Left lung (tissue), 10 donors: ENCODE data around the gene ANKRD12. TPM values are rescaled to one million over a fixed set of nuclear protein-coding genes. Genes with fewer than 3 reads are reported as not detected.

Experiments used
- ATAC-seq: fragments of 200-7000 bp; cut with Tn5 transposase; one replicate; pipeline ENCODE4 v1.9.1; 2020; ENCODE audit warnings: moderate library complexity
- DNase-seq, 4 donors: peaks; one replicate each; pipeline ENCODE4 v3.0.0-alpha.2; 2013 to 2020
- H3K27ac ChIP-seq, 2 donors: fragments of 200-600 bp; sonication (generic) in 1 of 2; one replicate each; pipeline versions ENCODE4 v1.5.0 to v1.8.0; 2020 to 2021
- H3K27me3 ChIP-seq, 2 donors: fragments of 200-600 bp; sonication (generic) in 1 of 2; one replicate each; pipeline versions ENCODE4 v1.5.0 to v1.8.0; 2020 to 2021
- H3K36me3 ChIP-seq, 2 donors: fragments of 200-600 bp; sonication (generic) in 1 of 2; one replicate each; pipeline versions ENCODE4 v1.5.0 to v1.8.0; 2020 to 2021
- H3K4me1 ChIP-seq, 2 donors: fragments of 200-600 bp; one replicate each; pipeline ENCODE4 v1.8.0; 2021
- H3K4me3 ChIP-seq, 2 donors: fragments of 200-600 bp; sonication (generic) in 1 of 2; one replicate each; pipeline versions ENCODE4 v1.5.0 to v1.8.0; 2020 to 2021; ENCODE audit warnings: mild to moderate bottlenecking in 1 of 2
- H3K9me3 ChIP-seq, 2 donors: fragments of 200-600 bp; sonication (generic) in 1 of 2; one replicate each; pipeline versions ENCODE4 v1.5.0 to v1.8.0; 2020 to 2021
- intact Hi-C, 2 donors: fragments of 100-400 bp; cut with DNase I; formaldehyde crosslinking; loops; one replicate each; pipeline versions ENCODE4 v1.11.2 to v1.14.2; 2022
- polyA plus RNA-seq, 6 donors: library from polyadenylated mRNA; unstranded; fragments of 120-200 nt; gene quantifications; one replicate each; pipeline ENCODE4 v1.2.1, GENCODE V29; 2013; ENCODE audit not compliant: insufficient read length in 6 of 6
- total RNA-seq, 2 donors: library from RNA; stranded (reverse); fragmentation: NEBNext Ultra II Directional; extraction: Animal tissue kit (Norgen Biotek cat#: 25700); gene quantifications; one replicate each; pipeline ENCODE4 v1.2.1, GENCODE V29; 2021
- TF ChIP-seq, protein P1 (sequence below), 2 donors: fragments of 200-600 bp; sonication (generic) in 1 of 2; IDR thresholded peaks; one replicate each; pipeline versions ENCODE4 v1.5.0 to v1.8.0; 2021; ENCODE audit warnings: antibody characterized with exemption in 2 of 2
- donor health status: DM: no; HTN: yes; CAD: no.
- donor health status: DM: no; HTN: no; CAD: no.

Gene ANKRD12
- total and polyA plus RNA-seq, 8 donors = 20.0 to 64.3 (median 31.4) TPM

DNA sequence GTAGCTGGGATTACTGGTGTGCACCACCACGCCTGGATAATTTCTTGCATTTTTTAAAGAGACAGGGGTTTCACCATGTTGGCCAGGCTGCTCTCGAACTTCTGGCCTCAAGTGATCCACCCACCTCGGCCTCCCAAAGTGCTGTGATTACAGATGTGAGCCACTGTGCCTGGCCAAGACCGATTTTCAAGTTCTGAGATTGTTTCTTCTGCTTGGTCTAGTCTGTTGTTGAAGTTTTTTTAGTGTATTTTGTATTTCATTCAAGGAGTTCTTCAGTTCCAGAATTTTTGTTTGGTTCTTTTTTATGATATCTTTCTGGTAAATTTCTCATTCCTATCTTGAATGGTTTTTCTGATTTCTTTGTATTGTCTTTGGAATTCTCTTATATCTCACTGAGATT lies 96.4 kb downstream of the ANKRD12 start:
- H3K27me3 ChIP-seq = no peaks in the 10 kb centered on the region
- peak in 1 of 4 donors; percentile 17 for DNase-seq
- intact Hi-C loops = no loop called here
- no peak overlapping the region for H3K4me3 ChIP-seq
- no peak for ATAC-seq
- TF ChIP-seq, protein P1, sequence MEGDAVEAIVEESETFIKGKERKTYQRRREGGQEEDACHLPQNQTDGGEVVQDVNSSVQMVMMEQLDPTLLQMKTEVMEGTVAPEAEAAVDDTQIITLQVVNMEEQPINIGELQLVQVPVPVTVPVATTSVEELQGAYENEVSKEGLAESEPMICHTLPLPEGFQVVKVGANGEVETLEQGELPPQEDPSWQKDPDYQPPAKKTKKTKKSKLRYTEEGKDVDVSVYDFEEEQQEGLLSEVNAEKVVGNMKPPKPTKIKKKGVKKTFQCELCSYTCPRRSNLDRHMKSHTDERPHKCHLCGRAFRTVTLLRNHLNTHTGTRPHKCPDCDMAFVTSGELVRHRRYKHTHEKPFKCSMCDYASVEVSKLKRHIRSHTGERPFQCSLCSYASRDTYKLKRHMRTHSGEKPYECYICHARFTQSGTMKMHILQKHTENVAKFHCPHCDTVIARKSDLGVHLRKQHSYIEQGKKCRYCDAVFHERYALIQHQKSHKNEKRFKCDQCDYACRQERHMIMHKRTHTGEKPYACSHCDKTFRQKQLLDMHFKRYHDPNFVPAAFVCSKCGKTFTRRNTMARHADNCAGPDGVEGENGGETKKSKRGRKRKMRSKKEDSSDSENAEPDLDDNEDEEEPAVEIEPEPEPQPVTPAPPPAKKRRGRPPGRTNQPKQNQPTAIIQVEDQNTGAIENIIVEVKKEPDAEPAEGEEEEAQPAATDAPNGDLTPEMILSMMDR (IDR thresholded peaks at IDR 0.05) = no peak
- peaks cover 0 to 15% of the 10 kb centered on the region in 2 donors for H3K9me3 ChIP-seq
- H3K36me3 ChIP-seq = peaks cover 0 to 50% of the 10 kb centered on the region in 2 donors
- peaks cover 0 to 5% of the 10 kb centered on the region in 2 donors for H3K4me1 ChIP-seq
- no peak overlapping the region for H3K27ac ChIP-seq

DNA sequence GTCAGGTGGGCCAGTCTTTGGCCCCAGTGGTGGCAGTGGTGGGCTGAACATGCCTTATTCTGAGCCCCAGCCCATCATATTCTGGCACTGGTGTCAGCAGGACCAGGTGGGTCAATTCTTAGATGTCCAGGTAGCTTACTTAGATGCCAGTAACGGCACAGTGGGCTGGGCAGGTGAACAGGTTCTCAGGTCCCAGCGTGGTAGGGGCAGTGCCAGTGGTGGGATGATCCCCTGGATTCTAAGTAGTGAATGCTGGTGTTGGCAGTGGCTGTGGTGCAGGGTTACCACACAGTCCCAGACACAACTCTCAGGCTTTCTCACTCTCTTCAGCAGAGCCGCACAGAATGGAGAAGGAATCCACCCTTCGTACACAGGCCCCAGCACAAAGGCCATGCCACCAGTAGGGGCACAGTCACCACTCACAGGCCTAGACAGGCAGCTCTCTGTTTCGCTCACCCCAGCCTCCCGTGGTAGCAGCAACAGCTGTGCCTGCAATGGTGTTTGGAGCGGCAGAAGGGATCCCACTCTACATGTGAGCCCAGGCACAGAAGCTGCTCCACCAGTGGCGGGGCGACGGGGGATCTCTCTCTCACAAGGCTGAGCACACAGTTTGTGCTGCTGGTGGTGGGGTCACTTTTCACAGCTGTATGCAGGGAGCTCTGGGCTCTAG lies 97.3 kb downstream of the ANKRD12 start:
- Histone ChIP-seq H3K27me3 (no peaks in the 10 kb centered on the region), H3K9me3 (peaks cover 0 to 15% of the 10 kb centered on the region in 2 donors), H3K4me1 (peaks cover 0 to 12% of the 10 kb centered on the region in 2 donors), H3K36me3 (peaks cover 0 to 54% of the 10 kb centered on the region in 2 donors), H3K27ac (no peak overlapping the region), H3K4me3 (no peak overlapping the region)
- intact Hi-C loops = no loop called here
- peak in 1 of 4 donors; percentile 39 for DNase-seq
- ATAC-seq = no peak
- TF ChIP-seq, protein P1 (IDR thresholded peaks at IDR 0.05) = no peak

GRCh38 chr18:9234528-9234927 lies 97.9 kb downstream of the ANKRD12 start:
- peaks cover 0 to 12% of the 10 kb centered on the region in 2 donors for H3K4me1 ChIP-seq
- TF ChIP-seq, protein P1 (IDR thresholded peaks at IDR 0.05) = no peak
- H3K36me3 ChIP-seq = peaks cover 0 to 61% of the 10 kb centered on the region in 2 donors
- peaks cover 0 to 15% of the 10 kb centered on the region in 2 donors for H3K9me3 ChIP-seq
- ATAC-seq = no peak
- no peaks in the 10 kb centered on the region for H3K27me3 ChIP-seq
- no peak overlapping the region for H3K27ac ChIP-seq
- intact Hi-C loops = no loop called here
- H3K4me3 ChIP-seq = no peak overlapping the region
- DNase-seq = peak in 1 of 4 donors; percentile 18

DNA sequence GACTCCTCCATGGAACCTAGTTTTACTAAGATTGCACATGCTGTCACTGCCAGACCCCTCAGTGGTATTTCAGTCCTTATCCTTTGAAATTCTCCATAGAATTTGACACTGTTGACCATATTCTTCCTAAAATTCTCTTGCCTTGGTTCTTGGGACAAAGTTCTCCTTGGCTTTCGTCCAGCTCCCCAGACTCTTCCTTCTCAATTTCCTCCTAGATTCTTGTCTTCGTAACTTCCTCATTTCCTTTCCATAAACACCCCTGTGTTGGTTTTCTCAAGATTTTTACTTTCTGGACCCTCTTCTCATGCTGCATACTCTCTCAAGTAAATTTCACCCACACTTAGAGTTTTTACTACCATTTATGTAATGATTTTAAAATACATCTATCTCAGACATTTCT lies 101.4 kb downstream of the ANKRD12 start:
- Histone ChIP-seq H3K9me3 (peaks cover 0 to 2% of the 10 kb centered on the region in 2 donors), H3K4me1 (peaks cover 0 to 20% of the 10 kb centered on the region in 2 donors), H3K36me3 (peaks cover 0 to 40% of the 10 kb centered on the region in 2 donors), H3K27ac (no peak overlapping the region), H3K27me3 (no peaks in the 10 kb centered on the region), H3K4me3 (no peak overlapping the region)
- intact Hi-C loops = no loop called here
- ATAC-seq (no peak), DNase-seq (no peak)
- TF ChIP-seq, protein P1 (IDR thresholded peaks at IDR 0.05) = no peak

DNA sequence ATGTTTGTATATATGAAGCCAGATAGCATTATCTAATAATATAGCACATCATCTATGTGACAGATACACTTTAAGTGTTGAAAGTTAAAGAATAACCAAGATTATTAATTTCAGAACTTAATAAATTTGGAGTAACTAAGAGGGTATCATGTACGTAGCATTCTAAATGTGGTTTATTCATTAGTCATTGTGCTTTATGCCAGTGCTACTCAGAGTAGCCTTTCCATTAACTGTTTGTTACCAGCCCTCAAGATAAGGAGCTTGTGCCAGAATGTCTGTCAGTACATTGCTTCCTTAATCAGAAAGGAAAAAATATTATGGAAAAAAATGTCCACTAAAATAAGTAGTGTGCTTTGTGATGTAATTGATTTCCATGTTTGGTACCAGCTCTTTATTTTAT lies 103.1 kb downstream of the ANKRD12 start:
- TF ChIP-seq, protein P1 (IDR thresholded peaks at IDR 0.05) = no peak
- Histone ChIP-seq H3K27ac (peak overlapping the region in 1 of 2 donors; percentile 0), H3K36me3 (peaks cover 0 to 35% of the 10 kb centered on the region in 2 donors), H3K27me3 (no peaks in the 10 kb centered on the region), H3K4me3 (no peak overlapping the region), H3K4me1 (peaks cover 0 to 24% of the 10 kb centered on the region in 2 donors), H3K9me3 (no peaks in the 10 kb centered on the region)
- intact Hi-C loops = no loop called here
- DNase-seq = no peak
- no peak for ATAC-seq
